HG02678 (cell line): Measurements from ENCODE around the gene STARD13.
A peak's percentile ranks its signal among the peaks of the same experiment; 100 is the strongest.

Experiments used
- ATAC-seq: cut with Tn5 transposase; IDR thresholded peaks from one replicate; pipeline ENCODE4 v1.9.1; 2021; ENCODE audit warnings: mild to moderate bottlenecking, moderate library complexity; ENCODE audit not compliant: unreplicated experiment

STARD13 gene

DNA sequence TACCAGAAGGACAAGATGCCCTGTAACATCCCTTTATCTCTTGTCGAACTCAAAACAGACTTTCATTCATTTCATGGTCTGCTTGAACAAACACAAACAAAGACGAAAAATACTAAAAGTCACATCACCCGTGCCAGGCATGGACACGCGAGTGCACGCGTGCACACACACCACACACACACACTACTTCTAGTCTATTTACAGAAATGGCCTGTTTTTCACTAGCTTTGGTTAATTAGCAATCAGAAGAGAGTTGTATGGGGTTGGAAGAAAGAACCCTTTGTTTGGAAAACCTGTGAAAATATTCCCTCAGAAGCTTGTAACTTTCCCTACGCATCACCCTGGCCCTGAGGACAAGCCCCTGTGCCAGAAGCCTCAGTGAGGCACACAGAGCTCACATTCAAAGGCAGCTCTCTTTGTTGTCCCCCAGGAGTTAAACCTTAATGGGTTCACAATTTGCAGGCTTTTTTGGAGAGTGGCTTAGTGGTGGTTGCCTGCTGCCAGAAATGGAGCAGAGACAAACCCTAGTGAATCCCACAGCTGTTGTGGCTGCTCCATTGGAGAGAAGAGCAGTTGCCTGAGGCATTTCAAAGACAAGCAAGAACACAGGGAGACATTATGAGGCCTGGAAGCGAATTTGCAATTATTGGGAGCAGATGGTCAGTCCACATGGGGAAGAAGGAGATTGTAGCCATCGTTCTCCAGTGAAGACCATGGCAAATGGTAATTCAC, 55.9 kb downstream of the STARD13 start:
- ATAC-seq: no peak

DNA sequence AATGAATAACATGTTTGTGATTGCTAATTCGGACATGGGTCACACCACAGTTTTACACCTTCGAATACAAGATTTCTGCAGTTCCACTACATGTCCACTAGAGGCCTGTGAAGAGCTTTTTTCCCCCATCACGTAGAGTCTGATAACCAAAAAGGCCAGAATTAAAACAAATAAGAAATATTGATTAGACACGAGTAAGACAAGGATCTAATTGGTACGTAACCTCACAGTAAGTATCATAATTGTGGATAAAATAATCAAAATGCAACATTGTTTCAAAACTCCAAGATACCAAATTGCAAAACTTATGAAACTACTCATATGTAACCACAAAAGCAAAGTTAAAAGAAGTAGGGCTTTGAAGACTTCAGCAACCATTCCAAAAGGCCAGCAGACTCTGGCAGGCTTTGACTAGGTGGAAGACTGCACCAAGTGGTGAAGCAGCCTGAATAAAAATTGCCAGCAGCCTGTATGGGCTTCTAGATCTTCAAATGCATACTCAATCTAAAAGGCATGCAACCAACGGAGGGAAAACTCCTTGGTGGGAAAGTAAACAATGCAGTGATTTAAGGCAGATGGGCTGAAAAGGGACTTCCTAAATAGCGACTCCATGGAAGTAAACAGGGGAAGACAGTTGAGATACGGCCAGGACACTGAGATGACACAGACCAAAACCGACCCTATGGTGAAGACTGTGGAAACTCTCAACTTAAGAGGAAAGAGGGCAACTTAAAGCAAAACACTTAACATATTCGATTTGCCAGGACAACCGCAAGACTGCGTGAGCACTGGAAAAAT, 56.7 kb downstream of the STARD13 start:
- peak; percentile 84 for ATAC-seq

DNA sequence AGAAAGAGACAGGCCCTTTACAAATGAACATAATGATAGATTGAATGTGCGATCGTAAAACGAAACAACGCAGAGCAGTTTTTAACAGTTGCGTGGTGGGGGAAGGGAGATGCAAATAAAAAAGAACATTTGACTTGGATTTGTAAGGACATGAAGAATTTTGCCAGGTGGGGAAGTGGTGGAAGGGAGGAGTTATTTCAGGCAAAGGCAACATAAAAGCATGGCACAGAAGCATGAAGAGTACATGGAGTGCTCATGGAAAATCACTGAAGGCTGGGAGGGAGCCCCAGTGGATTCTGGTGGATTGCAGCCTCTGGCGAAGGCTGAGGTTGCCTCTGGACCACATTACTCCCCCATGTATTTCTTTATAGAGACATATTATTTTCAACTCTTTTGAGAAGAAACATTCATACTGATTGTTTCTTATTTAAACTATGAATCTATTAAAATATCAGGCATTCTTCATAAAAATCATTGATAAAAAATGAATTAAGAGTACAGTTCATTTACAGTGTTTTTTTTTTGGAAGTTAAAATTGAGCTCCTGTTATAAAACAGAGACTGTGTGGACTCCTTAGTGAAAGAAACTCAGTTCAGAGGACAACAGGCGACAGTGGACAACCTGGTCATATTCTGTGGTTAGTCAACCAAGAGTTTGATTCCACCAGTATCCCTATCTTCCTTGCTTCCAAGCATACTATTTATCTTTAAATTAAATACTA, 57.5 kb downstream of the STARD13 start:
- ATAC-seq: no peak

DNA sequence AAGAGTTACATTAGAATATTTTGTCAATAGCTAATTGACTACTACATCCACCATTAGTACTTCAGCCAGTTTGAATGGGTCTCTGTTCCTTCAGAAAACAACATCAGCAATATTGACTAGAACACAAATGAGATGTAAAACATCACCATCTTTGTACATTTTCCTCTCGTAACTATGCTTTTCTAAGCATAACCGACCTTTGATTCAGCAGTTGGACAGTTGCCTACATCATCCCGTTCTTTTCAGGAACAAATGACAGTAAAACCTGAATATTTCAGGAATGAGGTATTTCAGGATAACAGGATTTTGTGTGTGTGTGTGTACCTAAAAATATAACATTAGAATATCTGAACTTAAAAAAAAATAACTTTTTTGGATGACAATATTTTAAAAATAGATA, 60.9 kb downstream of the STARD13 start:
- ATAC-seq: no peak

DNA sequence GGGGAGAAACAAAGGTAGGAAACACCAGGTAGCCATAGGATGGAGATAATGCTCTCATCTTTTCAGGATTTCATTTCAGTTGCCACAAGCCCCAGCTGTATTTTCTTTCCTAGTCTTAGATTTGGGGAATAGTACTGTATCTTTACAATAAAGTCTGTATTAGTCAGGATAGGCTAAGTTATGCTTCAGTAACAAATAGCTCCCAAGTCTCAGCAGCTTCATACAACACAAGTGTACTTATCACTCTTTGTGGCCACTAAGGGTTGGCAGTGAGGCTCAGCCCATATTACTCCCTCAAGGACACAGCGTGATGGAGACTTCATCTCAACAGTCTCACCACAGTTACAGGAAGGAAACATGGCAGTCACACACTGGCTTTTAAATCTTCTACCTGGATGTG, 61.4 kb downstream of the STARD13 start:
- ATAC-seq: no peak

DNA sequence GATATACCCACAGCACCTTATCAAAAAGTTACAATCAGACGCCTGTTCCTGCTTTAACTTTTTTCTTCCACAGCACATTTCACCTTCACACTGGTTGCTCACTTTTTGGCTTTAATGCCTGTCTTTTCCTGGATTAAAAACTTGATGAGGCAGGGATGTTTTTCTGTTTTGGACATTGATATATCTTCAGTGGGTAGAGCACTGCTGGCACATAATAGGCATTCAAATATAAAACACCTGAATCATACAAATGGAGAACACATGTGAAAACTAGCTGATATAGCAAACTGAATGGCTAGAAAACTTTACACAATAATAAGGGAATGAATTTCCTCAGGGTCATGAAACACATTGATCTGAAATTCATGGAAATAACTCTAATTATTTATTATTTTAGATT, 65.6 kb downstream of the STARD13 start:
- no peak for ATAC-seq

DNA sequence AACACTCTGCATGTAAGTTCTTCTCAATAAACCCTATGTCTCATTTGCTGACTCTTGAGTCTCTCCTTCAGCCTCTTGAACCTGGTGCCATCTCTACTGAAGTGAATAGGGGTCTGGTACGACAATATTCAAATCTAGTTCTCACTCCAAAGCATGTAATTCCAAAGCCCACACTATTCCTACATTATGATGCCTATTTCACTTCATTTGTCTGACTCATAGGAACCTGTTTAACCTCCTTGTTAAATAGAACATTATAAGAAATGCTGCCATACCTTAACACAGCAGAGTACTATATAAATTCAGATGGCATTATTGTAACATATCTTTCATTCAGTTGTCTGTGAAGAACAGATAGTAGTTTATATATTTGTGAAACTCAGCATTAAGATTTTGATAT, 67.1 kb downstream of the STARD13 start:
- ATAC-seq: no peak

DNA sequence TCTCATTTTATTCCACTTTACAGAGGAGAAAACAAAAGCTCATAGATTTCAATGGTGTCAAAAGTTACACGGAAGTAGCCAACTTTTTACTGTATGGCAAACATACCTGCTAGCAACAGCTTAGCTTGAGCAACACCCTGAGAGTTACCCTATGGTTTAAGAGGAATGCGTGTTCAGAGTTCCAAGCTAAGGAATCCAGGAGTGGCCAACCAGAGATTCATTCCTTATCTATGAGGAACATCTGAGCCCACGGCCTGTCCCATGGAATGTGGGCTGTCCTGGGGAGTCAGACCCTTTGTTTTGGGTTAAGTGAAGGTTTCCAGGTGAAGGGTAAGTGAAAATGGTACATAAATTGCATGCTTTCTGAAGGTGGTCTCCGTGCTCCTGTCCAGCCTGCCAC, 67.5 kb downstream of the STARD13 start:
- ATAC-seq: no peak

DNA sequence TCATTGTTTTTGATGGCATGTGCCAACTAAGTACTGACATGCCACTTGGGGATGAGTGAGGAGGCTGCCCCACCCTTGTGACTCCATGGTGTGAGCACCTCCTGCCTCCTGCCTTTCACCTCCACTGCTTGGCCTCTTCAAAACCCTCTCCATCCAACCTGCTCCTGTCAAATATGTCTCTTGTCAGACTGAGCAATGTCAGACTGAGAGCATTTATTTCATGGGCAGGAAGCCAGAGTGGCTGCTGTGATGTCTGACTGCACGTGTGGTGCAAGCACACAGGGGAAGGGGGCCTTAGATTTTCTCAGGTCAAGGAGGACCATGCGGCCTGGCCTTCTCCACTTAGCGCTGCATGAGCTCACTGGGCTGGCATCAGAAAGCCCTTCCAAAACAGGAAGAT, 68.3 kb downstream of the STARD13 start:
- ATAC-seq: no peak

DNA sequence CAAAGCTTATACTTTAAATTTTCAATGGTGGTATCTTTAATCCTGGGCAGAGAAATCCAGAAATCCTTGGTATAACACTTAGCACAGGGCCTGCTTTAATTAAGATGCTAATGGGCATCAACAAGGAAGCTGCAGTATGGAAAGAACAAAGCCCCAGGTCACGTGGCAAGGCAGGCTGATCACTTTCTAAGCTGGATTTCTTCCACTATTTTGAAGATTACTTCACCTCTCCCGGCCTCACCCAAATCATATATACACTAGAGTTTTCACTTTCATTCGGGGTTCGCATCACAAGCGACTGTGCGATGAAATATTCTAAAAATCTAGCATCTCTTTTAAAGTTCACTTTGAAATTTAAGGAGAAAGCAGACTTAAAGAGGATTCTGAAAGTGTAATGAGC, 71.8 kb downstream of the STARD13 start:
- ATAC-seq: no peak

DNA sequence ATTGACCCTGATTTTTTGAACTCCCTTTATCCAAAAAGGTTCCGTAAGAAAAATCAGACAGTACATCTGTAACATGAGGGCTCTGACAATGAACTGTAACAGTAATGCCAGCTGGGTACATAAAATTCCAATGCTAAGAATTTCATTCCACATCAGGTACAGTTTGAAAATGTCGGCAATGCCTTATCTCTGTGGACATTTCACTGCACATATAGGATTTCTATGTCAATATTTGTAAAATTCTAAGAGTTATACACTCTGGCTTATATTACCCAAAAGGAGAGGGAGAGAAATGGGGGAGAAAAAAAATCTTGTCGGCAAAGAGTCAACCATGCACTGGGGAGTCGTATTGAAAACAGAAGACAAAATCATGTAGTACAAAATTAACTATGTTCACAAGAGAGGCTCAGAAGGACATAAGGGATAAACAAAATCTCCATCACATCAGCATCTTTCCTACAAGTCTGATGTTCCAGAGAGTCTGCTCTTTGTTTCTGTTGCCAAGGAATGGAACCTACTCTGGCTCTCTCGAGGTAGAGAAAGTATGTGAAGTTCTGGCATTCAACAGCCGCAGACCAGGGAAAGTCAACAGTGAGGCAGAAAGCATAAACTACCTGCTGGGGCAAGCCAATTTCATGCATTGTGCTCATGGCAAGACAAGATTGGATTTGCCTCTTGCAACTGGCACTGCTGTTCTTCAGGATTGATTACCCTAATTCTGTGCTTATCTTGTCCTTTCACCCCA, 72.4 kb downstream of the STARD13 start:
- no peak for ATAC-seq

DNA sequence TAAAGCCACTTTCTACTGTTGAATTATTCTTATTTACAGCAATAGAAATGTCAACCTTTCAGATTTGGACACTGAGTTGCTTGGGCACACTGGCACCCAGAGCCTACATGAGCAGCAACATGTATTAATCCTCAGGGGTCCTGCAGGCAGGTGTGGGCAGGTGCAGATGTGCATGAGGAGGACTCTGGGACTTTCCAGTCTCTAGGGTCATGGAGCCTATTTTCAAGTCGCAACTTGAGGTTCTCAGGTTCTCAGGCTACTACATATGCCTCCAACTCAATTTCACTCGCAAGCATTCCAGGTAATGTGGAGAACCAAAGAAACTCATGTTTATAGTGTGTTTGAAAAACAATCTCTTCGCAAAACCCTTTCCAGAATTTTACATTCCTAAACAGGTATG, 73.2 kb downstream of the STARD13 start:
- ATAC-seq: no peak

DNA sequence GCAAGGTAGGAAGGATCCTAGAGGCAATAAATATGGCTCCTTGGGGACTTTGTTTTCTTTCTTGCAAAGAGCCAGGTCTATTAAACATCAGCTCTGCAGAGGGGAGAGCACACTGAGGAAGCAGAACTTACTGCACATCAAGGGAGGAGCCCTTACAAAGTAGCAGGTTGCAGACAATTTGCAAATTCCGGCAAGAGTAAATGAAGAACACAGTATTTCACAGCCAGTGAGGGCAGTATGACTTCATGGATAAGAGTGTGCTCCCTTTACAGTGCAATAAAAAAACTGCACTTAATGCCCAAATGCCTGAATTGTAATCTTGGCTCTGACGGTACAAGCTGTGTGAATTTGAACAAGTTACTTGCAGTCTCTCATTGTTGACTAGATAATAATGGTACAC, 75.5 kb downstream of the STARD13 start:
- no peak for ATAC-seq

DNA sequence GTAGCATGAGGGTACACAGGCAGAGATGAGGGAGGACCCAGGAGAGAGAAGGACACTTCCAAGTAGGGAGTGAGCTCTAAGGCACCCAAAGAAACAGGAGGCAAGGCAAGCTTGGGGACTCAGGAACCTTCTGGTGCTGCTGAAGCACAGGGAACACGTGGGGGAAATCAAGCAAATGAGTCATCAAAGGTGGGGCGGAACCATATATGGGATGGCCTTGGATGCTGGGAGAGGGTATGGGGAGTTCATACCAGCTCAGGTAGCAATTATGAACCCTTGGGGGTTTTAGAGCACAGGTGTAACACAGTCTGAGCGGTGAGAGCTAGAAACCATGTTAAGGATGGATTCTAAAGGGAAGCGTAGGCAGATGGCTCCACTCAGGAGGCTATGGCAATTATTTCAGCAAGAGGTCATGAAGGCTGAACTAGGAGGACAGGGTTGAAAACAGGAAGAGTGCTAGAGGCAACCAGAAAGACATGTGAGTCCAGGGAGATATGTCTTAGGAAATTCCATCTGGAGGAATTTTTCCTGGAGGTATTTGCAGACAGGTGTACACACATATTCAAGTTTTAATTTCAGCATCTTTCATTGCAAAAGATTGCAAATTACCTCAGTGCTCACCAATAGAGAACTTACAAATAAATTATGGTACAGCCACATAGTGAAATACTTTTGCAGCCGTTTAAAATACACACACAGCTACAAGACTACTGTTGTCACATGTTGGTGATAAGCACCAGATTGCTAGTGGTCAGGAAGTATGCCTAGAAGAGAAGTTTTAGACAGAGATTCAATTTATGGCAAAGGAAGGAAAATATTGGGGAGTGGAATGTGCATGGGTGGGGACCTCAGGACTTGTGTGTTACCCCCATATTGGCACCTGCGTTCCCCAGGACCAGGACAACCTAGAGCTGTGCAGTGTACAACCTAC, 77.0 kb downstream of the STARD13 start:
- no peak for ATAC-seq

DNA sequence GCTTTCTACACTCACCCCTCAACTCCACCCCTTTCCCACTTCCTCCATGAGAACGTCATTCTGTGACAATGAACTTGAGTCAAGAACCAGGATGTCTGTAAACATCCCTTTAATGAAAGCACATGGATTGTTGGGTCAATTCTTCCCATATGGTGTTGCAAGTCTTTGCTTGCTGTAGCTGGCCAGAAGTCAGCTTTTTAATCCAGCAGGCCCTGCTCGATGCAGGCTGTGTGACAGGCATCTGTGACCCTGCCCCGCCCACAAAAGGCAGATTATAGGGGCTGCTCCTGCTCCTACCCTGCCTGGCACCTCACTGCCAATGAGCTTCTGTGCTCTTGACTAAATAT, 78.0 kb downstream of the STARD13 start:
- ATAC-seq: no peak

DNA sequence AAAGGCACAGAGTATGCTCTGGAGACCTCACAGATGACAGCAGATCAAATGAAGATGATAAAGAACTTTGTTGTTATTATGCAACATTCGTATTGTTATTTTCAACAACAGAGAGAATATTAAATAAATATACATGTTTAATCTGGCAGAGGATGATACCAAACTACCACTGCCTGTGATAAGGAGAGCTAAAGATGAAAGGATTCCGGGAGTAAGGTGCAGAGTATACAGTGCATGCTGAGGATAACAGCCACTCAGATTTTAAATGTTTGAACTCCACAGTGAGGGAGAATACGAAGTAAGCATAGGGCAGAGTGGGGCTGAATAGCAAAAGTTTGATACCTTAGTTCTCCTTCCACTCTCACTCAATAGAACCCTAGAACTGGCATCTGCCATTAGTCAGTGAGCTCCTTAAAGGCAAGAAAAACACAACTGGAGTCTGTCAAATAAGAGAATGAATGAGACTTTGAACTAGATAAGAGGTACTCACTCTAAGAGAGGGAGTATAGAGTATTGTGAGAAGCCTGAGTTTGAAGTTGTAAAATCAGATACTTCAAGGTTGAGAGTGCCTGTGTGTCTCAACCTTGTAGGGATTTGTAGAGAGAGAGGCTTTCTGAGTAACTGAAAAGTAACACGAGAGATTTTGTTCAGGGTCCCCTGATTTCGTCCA, 78.5 kb downstream of the STARD13 start:
- ATAC-seq: no peak

DNA sequence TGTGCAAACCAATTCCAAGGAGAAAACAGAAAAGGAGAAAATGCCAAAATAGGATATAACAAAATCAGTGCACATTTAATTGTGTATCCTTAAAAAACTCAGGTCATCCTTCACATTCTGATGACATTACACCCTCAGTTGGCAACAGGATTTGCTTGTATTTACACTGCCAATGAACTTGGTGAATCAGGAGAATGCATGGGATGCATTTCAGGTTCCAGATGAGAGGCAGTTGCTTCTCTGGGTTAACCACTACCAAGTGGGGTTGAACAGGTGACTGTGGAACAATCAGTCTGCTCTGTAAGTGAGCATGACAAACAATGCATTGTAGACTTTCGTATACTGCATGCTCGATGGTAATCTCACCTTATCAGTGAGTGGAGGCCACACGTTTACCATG, 79.1 kb downstream of the STARD13 start:
- ATAC-seq: no peak

DNA sequence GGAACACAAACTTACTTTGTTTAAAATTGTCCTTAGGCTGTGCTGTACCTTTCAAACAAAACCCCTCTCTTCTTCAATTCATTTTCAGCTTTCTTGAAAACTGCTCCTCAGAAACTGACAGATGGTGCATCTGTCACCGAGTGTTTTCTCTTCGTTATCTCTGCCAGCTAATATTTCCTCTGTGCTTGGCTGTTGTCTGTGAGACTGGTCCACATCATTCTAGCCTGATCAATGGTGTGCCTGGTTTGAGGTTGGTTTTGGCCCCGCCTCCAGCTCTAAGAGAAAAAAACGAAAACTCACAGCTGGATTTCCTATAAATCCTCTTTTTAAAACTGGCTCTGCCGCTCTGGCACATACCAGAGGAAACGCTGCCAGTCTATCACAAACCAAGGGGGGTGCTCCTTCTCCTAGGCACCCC, 79.7 kb downstream of the STARD13 start:
- ATAC-seq: peak; percentile 67

DNA sequence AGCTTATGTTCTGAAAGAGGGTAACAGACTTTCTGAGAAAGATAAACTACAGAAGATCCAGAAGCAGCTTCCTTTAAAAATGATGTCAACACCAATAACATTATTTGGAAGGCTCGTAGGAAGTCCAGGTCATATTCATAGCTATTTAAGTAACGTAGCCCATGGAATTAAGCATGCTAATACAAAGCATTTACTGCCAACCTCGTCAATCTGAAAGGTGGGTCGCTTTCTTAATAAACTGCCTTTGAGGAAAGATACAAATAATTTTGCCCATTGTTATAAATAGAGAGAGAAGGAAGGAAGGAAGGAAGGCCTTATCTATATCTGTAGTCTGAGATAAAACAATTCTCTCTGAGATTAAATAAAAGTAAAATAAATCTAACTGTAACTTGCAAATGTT, 80.3 kb downstream of the STARD13 start:
- ATAC-seq: no peak
